Colonic mucosa (tissue), 4 donors: Measurements from ENCODE around the gene RAMP3. TPM values are rescaled to one million over a fixed set of nuclear protein-coding genes. Genes with fewer than 3 reads are reported as not detected.

Experiments
- DNase-seq: peaks from one replicate; pipeline ENCODE4 v3.0.0-alpha.2; 2020
- H3K27ac ChIP-seq: fragments of 200-600 bp; one replicate; pipeline ENCODE4 v1.8.0; 2021
- H3K27me3 ChIP-seq: fragments of 200-600 bp; one replicate; pipeline ENCODE4 v1.8.0; 2021
- H3K36me3 ChIP-seq: fragments of 200-600 bp; one replicate; pipeline ENCODE4 v1.8.0; 2021
- H3K4me1 ChIP-seq: fragments of 200-600 bp; one replicate; pipeline ENCODE4 v1.8.0; 2021; ENCODE audit warnings: mild to moderate bottlenecking
- H3K4me3 ChIP-seq: fragments of 200-600 bp; one replicate; pipeline ENCODE4 v1.8.0; 2021
- H3K9ac ChIP-seq, 2 donors: one replicate each; pipeline ENCODE4 v1.7.0; 2013; ENCODE audit warnings: control low read depth in 2 of 2, low read depth in 2 of 2, low read length in 2 of 2
- H3K9me3 ChIP-seq: fragments of 200-600 bp; one replicate; pipeline ENCODE4 v1.8.0; 2021
- intact Hi-C: fragments of 100-400 bp; cut with DNase I; formaldehyde crosslinking; loops from one replicate; pipeline ENCODE4 v1.14.1; 2022
- total RNA-seq, 2 donors: library from RNA; stranded (reverse); fragmentation: NEBNext Ultra II Directional in 1 of 2; extraction: Animal tissue kit (Norgen Biotek cat#: 25700) in 1 of 2; gene quantifications; one replicate each; pipeline ENCODE4 v1.2.1, GENCODE V29; 2021
- TF ChIP-seq, protein P1 (sequence below): fragments of 200-600 bp; IDR thresholded peaks from one replicate; pipeline ENCODE4 v1.8.0; 2022; ENCODE audit warnings: antibody characterized with exemption, mild to moderate bottlenecking
- donor health status: healthy.
- donor health status: DM: no; HTN: no; CAD: no.
- donor health status: DM: no; HTN: no; CAD: no.

The RAMP3 gene
- total RNA-seq, 2 donors from 2014 or later = 7.2 to 8.5 TPM

DNA sequence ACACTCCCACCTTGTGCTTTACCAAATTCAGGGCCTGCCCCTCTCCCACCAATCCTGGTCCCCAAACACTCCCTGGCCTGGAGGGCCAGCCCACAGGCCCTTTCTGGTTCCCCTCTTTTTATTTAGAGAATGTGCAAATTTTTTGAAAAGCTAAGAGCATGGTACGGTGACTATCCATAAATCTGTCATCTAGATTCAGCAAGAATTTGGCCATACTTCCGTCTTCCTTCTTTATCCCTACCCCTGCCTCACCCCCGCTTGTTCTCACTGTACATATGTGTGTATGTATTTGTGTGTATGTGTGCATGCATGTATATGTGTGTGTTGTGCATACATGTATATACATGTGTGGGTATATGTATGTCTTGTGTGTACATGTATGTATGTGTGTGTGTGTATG is 38.0 kb upstream of the RAMP3 start:
- H3K27me3 ChIP-seq = no peaks in the 10 kb centered on the region
- intact Hi-C loops = loop anchor here (5.0 to 10.0 kb wide), 2 partner anchors 137 to 515 kb away; partner anchors contain the start of gene OGDH
- TF ChIP-seq, protein P1, sequence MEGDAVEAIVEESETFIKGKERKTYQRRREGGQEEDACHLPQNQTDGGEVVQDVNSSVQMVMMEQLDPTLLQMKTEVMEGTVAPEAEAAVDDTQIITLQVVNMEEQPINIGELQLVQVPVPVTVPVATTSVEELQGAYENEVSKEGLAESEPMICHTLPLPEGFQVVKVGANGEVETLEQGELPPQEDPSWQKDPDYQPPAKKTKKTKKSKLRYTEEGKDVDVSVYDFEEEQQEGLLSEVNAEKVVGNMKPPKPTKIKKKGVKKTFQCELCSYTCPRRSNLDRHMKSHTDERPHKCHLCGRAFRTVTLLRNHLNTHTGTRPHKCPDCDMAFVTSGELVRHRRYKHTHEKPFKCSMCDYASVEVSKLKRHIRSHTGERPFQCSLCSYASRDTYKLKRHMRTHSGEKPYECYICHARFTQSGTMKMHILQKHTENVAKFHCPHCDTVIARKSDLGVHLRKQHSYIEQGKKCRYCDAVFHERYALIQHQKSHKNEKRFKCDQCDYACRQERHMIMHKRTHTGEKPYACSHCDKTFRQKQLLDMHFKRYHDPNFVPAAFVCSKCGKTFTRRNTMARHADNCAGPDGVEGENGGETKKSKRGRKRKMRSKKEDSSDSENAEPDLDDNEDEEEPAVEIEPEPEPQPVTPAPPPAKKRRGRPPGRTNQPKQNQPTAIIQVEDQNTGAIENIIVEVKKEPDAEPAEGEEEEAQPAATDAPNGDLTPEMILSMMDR = no peak
- DNase-seq = no peak
- H3K36me3 ChIP-seq = no peaks in the 10 kb centered on the region
- H3K9me3 ChIP-seq = no peaks in the 10 kb centered on the region
- H3K9ac ChIP-seq = no peak overlapping the region
- H3K4me1 ChIP-seq = no peaks in the 10 kb centered on the region
- no peak overlapping the region for H3K27ac ChIP-seq
- H3K4me3 ChIP-seq = no peak overlapping the region

DNA sequence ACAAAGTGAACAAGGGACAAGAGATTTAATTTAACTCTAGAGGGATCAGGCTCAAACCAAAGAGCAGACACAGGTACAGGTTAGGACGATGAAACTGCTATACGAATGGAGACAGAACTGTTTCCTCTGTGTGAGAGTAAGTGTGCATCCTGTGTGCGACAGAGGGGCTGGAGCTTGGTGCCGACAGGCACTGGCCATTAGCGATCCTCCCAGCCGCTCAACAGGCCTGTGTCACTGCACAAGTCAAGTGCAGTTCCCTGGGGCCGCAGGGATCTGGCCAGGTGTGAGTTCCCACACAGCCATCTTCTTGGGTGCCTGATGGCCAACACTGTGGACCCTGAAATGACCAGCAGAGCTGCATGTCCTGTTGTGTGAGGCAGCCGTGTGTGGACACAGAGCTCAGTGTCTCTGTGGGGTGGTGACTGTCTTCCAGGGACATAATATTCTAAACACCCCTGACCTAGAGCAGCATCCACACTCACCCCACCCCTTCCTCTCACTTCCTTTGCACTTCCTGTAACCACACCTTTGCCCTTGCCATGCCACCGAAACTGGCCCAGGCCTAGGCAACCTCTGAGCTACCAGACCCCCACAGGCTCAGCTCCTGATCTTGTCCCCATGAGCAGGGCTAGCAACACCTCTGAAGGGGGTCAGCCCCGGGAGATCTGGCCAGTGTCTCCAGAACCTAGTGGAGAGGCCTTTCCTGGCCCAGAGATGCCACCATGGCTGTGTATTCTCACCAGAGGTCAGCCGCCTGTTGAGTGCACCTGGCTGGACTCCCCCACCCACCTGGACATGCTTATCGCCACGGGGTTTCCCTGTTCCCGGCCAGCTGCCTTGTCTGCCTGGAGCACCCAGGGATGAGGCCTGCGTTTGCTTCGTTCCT is 34.4 kb upstream of the RAMP3 start:
- H3K9ac ChIP-seq = no peak overlapping the region
- no peak for DNase-seq

DNA sequence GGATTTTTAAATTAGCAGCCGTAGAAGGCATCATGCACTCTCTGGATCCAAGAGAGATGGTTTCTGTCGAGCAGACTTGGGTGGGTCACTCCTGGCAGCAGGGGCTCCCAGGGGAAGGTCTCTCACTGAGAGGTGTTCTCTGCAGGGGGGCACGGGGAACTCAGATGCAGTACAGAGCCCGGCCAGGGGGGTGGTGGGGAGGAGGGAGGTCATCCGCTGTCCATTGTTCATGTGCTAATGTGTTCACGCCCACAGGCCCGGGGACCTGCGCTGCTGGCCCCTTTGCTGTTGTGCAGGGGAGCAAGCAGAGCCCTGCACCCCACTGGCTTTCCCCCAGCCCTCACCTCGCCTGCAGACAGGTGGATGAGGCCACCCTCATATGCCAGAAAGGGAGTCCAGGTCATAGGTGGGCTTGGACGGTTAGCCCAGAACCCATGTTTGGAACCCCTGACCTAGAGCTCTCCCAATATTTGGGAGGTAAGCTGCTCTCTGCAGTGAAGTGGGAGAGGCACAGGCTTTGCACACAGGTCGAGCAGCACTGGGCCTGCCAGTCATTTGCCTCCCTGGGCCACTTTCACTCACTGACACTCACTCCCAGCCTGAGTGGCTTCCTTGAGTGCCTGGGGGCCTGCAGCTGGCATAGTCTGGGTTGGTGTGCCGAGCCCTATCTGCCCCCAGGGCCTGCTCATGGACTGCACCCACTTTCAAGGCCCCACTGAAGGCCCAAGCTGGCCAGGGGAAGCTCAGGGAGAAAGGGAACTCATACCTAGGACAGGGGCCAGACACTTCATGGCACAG is 33.5 kb upstream of the RAMP3 start:
- Histone ChIP-seq H3K27me3 (no peaks in the 10 kb centered on the region), H3K36me3 (no peaks in the 10 kb centered on the region), H3K27ac (no peak overlapping the region), H3K4me1 (no peaks in the 10 kb centered on the region), H3K9ac (no peak overlapping the region), H3K4me3 (no peak overlapping the region), H3K9me3 (no peaks in the 10 kb centered on the region)
- intact Hi-C loops = no loop called here
- no peak for DNase-seq
- TF ChIP-seq, protein P1 = no peak

More for the DNA sequence above, 34.4 kb upstream of the RAMP3 start:
- TF ChIP-seq, protein P1 = no peak
- H3K4me3 ChIP-seq = no peak overlapping the region
- intact Hi-C loops = no loop called here
- no peaks in the 10 kb centered on the region for H3K4me1 ChIP-seq
- H3K27ac ChIP-seq = no peak overlapping the region
- H3K9me3 ChIP-seq = no peaks in the 10 kb centered on the region
- H3K36me3 ChIP-seq = no peaks in the 10 kb centered on the region
- H3K27me3 ChIP-seq = no peaks in the 10 kb centered on the region

DNA sequence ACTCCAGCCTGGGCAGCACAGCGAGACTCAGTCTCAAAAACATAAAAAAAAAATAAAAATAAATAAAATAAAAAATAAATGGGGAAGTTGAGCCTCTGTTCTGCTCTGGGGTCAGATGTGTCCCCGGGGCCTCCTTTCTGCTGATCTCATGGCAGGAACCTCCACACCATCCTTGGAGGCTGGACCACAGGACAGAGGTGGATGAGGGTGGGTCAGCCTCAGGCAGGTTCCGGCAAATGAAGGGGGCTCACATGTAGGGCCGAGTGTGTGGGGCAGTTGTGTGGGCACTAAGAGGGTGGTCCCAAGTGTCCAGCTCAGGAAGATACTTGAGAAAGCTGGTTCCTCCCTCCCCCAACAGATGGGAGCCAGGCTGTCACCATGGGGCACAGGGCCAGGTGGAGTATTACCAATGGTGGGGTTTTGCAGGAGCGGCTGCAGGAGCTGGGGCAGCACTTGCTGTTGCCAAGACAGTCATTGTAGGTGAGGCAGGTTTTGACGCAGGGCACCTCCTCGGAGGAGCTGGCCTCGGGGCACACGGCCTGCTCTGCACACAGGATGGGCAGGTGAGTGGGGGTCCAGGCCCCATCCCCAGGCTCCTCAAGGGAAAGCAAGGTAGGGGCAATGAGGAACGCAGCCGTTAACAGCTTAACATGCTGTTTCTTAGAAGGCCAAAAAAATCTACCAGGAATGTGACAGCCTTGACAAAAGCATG is 32.2 kb upstream of the RAMP3 start:
- H3K4me3 ChIP-seq = no peak overlapping the region
- H3K4me1 ChIP-seq = no peaks in the 10 kb centered on the region
- intact Hi-C loops = no loop called here
- DNase-seq = no peak
- no peaks in the 10 kb centered on the region for H3K27me3 ChIP-seq
- TF ChIP-seq, protein P1 = no peak
- H3K9ac ChIP-seq = no peak overlapping the region
- H3K27ac ChIP-seq = no peak overlapping the region
- no peaks in the 10 kb centered on the region for H3K9me3 ChIP-seq
- H3K36me3 ChIP-seq = no peaks in the 10 kb centered on the region

DNA sequence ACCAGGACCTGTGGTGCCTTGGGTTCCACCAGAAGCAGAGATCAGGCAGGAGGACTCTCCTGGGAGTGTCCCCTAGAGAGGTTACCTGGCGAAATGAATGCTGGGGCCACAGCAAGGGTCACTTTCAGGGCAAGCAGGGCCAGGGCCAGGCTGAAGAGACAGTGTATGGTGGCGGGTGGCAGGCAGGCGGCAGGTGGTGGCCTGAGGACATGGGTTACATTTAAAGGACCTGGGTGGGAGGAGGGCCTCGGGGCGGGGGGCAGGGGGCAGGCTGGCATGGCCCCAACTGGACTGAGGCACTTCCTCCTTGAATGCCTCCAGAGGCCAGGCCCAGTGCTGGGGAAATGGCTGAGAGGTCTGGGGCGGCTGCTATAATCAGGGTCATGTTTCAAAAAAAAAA is 31.4 kb upstream of the RAMP3 start:
- Histone ChIP-seq H3K4me3 (no peak overlapping the region), H3K27me3 (no peaks in the 10 kb centered on the region), H3K9me3 (no peaks in the 10 kb centered on the region), H3K9ac (no peak overlapping the region), H3K27ac (no peak overlapping the region), H3K4me1 (no peaks in the 10 kb centered on the region), H3K36me3 (no peaks in the 10 kb centered on the region)
- DNase-seq = no peak
- intact Hi-C loops = no loop called here
- TF ChIP-seq, protein P1 = no peak
